Spleen (tissue), 11 donors: ENCODE measurements around the gene AMBRA1. TPM values are rescaled to one million over a fixed set of nuclear protein-coding genes. Genes with fewer than 3 reads are reported as not detected.
A peak's percentile ranks its signal among the peaks of the same experiment; 100 is the strongest.
"Not testable (repeated sequence)": the region's sequence is repeated elsewhere in the genome, so short reads cannot be mapped to it uniquely, and the experiment has no call there.

Experiments used
- DNase-seq: peaks from one replicate; pipeline ENCODE4 v3.0.0-alpha.2; 2020
- H3K27ac ChIP-seq, 8 donors: fragments of 200-600 bp; sonication (generic) in 7 of 8; 1 replicate in 4 of 8; 2 replicates in 4 of 8; pipeline versions ENCODE4 v1.5.0 to v1.8.0; 2016 to 2021; ENCODE audit warnings: inconsistent platforms in 4 of 8, mild to moderate bottlenecking in 4 of 8, moderate library complexity in 1 of 8
- H3K27me3 ChIP-seq, 7 donors: fragments of 200-600 bp; sonication (generic) in 6 of 7; replicated peaks in 1 of 7; 1 replicate in 4 of 7; 2 replicates in 3 of 7; pipeline versions ENCODE4 v1.5.0 to v1.8.0; 2016 to 2021; ENCODE audit warnings: inconsistent platforms in 3 of 7, mild to moderate bottlenecking in 1 of 7
- H3K36me3 ChIP-seq, 6 donors: fragments of 200-600 bp; sonication (generic) in 5 of 6; 1 replicate in 4 of 6; 2 replicates in 2 of 6; pipeline versions ENCODE4 v1.5.0 to v1.8.0; 2016 to 2021; ENCODE audit warnings: inconsistent platforms in 2 of 6
- H3K4me1 ChIP-seq, 6 donors: fragments of 200-600 bp; sonication (generic) in 5 of 6; 1 replicate in 3 of 6; 2 replicates in 3 of 6; pipeline versions ENCODE4 v1.5.0 to v1.8.0; 2016 to 2021; ENCODE audit warnings: inconsistent platforms in 3 of 6
- H3K4me3 ChIP-seq, 8 donors: fragments of 200-600 bp; sonication (generic) in 7 of 8; 1 replicate in 4 of 8; 2 replicates in 4 of 8; pipeline versions ENCODE4 v1.5.0 to v1.8.0; 2016 to 2021; ENCODE audit warnings: inconsistent platforms in 4 of 8, mild to moderate bottlenecking in 4 of 8, moderate library complexity in 2 of 8
- H3K9me3 ChIP-seq, 8 donors: fragments of 200-600 bp; sonication (generic) in 7 of 8; 1 replicate in 4 of 8; 2 replicates in 4 of 8; pipeline versions ENCODE4 v1.5.0 to v1.8.0; 2016 to 2021; ENCODE audit warnings: inconsistent platforms in 4 of 8
- CTCF ChIP-seq, 11 experiments: fragments of 200-600 bp in 7 of 11; fragments of 450-650 bp in 4 of 11; sonication (generic) in 4 of 11; IDR thresholded peaks in 8 of 11; conservative IDR thresholded peaks in 3 of 11; 1 replicate in 7 of 11; 2 replicates in 4 of 11; pipeline versions ENCODE4 v1.4.0 to v1.8.0; 2016 to 2021; ENCODE audit warnings: antibody characterized with exemption in 11 of 11, inconsistent platforms in 4 of 11, mild to moderate bottlenecking in 1 of 11
- POLR2A ChIP-seq, 3 donors: fragments of 450-650 bp; IDR thresholded peaks; one replicate each; pipeline ENCODE4 v1.5.1; 2017; ENCODE audit warnings: antibody characterized with exemption in 3 of 3, mild to moderate bottlenecking in 1 of 3
- POLR2AphosphoS5 ChIP-seq, 3 donors: sonication (generic); formaldehyde crosslinking; IDR thresholded peaks; one replicate each; pipeline ENCODE4 v1.5.1; 2017; ENCODE audit warnings: antibody characterized with exemption in 3 of 3
- WGBS, 5 donors: extraction: QIAGEN DNeasy Blood & Tissue Kit in 3 of 5; methylation state at CpG; one replicate each; pipeline versions ENCODE4 v1.1.5 to v1.1.7; 2013 to 2018; 5-methylcytosine and 5-hydroxymethylcytosine counted together
- intact Hi-C: fragments of 100-400 bp; cut with DNase I; formaldehyde crosslinking; loops from one replicate; pipeline ENCODE4 v1.15.0; 2023; ENCODE audit warnings: low total_unique reads
- polyA plus RNA-seq, 3 donors: library from polyadenylated mRNA; stranded (reverse); fragments of 200-250 nt; gene quantifications; one replicate each; pipeline ENCODE4 v1.2.1, GENCODE V29; 2013
- total RNA-seq, 7 donors: library from RNA; depleted of rRNA in 3 of 7; stranded (reverse); fragments of >200 nt in 3 of 7; fragmentation: NEBNext Ultra II Directional in 4 of 7; extraction: Animal tissue kit (Norgen Biotek cat#: 25700) in 4 of 7; gene quantifications; one replicate each; pipeline versions ENCODE4 v1.1.0 to v1.2.1, GENCODE V29; 2016 to 2021
- donor health status: healthy with polysubstance abuse.
- donor health status: DM: no; HTN: no; CAD: no; lungs with moderate emphysema.
- donor health status: DM: no; HTN: no; CAD: no.
- donor health status: Bipolar disorder and iron deficiency.
- donor health status: healthy.
- donor health status: DM: no; HTN: no; CAD: no.
- donor health status: DM: yes; HTN: yes; CAD: no.

AMBRA1 gene
- total and polyA plus RNA-seq, 10 donors: 3.6 to 54.6 (median 37.7) TPM

GRCh38 chr11:46375392-46376101 is 218.3 kb downstream of the AMBRA1 start:
- peaks cover 4 to 85% (median 73%) of the 10 kb centered on the region in 6 donors for H3K36me3 ChIP-seq
- peaks cover 0 to 23% (median 17%) of the 10 kb centered on the region in 6 donors for H3K4me1 ChIP-seq
- TF ChIP-seq CTCF (IDR thresholded peaks at IDR 0.05 in 8 of 11, conservative IDR thresholded peaks at IDR 0.05 in 3 of 11) (no peak), POLR2AphosphoS5 (IDR thresholded peaks at IDR 0.05) (peak in 1 of 3 donors; percentile 23)
- no peak for DNase-seq
- no peaks in the 10 kb centered on the region for H3K27me3 ChIP-seq
- no peak overlapping the region for H3K4me3 ChIP-seq
- no peaks in the 10 kb centered on the region for H3K9me3 ChIP-seq
- intact Hi-C loops: no loop called here
- 89 to 100% (median 95%) methylated on average over 5 to 38 of the region's 38 CpGs for WGBS, 5 donors
- no peak overlapping the region for H3K27ac ChIP-seq

- no peak overlapping the region for H3K27ac ChIP-seq
- no peaks in the 10 kb centered on the region for H3K9me3 ChIP-seq
- DNase-seq: no peak
- intact Hi-C loops: no loop called here
- no peaks in the 10 kb centered on the region for H3K27me3 ChIP-seq
- 87 to 97% (median 92%) methylated on average over 12 to 15 of the region's 15 CpGs for WGBS, 5 donors
- peaks cover 4 to 93% (median 80%) of the 10 kb centered on the region in 6 donors for H3K36me3 ChIP-seq
- H3K4me3 ChIP-seq: no peak overlapping the region
- H3K4me1 ChIP-seq: peaks cover 0 to 21% (median 12%) of the 10 kb centered on the region in 6 donors
- TF ChIP-seq POLR2A (IDR thresholded peaks at IDR 0.05) (no peak), POLR2AphosphoS5 (IDR thresholded peaks at IDR 0.05) (no peak), CTCF (IDR thresholded peaks at IDR 0.05 in 8 of 11, conservative IDR thresholded peaks at IDR 0.05 in 3 of 11) (no peak)
Observed at GRCh38 chr11:46374815-46375214, 219.0 kb downstream of the AMBRA1 start.

- intact Hi-C loops: no loop called here
- TF ChIP-seq POLR2AphosphoS5 (IDR thresholded peaks at IDR 0.05) (no peak), CTCF (IDR thresholded peaks at IDR 0.05 in 8 of 11, conservative IDR thresholded peaks at IDR 0.05 in 3 of 11) (no peak), POLR2A (IDR thresholded peaks at IDR 0.05) (no peak)
- Histone ChIP-seq H3K4me1 (peaks cover 0 to 21% (median 9%) of the 10 kb centered on the region in 6 donors), H3K4me3 (no peak overlapping the region), H3K36me3 (peaks cover 4 to 100% (median 84%) of the 10 kb centered on the region in 6 donors), H3K9me3 (no peaks in the 10 kb centered on the region), H3K27me3 (no peaks in the 10 kb centered on the region), H3K27ac (no peak overlapping the region)
- DNase-seq: no peak
- WGBS, 5 donors: 90 to 97% (median 94%) methylated on average over 29 to 30 of the region's 30 CpGs
Observed at GRCh38 chr11:46373787-46374740, 219.8 kb downstream of the AMBRA1 start.

GRCh38 chr11:46372501-46372900 is 221.3 kb downstream of the AMBRA1 start:
- H3K27me3 ChIP-seq, intact Hi-C loops, DNase-seq, H3K9me3 ChIP-seq, H3K4me3 ChIP-seq, H3K27ac ChIP-seq: not testable (repeated sequence)
- Histone ChIP-seq H3K4me1 (peaks cover 4 to 28% (median 13%) of the 10 kb centered on the region in 6 donors), H3K36me3 (peaks cover 4 to 100% (median 93%) of the 10 kb centered on the region in 6 donors)
- TF ChIP-seq POLR2AphosphoS5 (IDR thresholded peaks at IDR 0.05): peak in 1 of 3 donors; percentile 35
- 91 to 98% (median 94%) methylated on average over 13 to 15 of the region's 15 CpGs for WGBS, 5 donors
